HG02763 (cell line): Measurements from ENCODE around the gene NCBP1.
"Not testable (repeated sequence)": the region's sequence is repeated elsewhere in the genome, so short reads cannot be mapped to it uniquely, and the experiment has no call there.

Experiments used
- ATAC-seq: cut with Tn5 transposase; IDR thresholded peaks from one replicate; pipeline ENCODE4 v1.9.1; 2021; ENCODE audit warnings: mild to moderate bottlenecking, moderate library complexity; ENCODE audit not compliant: unreplicated experiment

Gene NCBP1

DNA sequence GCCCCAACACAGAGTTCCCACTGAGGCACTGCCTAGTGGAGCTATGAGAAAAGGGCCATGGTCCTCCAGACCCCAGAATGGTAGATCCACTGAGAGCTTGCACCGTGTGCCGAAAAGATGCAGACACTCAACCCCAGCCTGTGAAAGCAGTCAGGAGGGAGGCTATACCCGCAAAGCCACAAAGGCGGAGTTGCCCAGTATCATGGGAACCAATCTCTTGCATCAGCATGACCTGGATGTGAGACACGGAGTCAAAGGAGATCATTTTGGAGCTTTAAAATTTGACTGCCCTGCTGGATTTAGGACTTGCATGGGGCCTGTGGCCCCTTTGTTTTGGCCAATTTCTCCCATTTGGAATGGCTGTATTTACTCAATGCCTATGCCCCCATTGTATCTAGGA is 11.1 kb upstream of the NCBP1 start:
- ATAC-seq: not testable (repeated sequence)

DNA sequence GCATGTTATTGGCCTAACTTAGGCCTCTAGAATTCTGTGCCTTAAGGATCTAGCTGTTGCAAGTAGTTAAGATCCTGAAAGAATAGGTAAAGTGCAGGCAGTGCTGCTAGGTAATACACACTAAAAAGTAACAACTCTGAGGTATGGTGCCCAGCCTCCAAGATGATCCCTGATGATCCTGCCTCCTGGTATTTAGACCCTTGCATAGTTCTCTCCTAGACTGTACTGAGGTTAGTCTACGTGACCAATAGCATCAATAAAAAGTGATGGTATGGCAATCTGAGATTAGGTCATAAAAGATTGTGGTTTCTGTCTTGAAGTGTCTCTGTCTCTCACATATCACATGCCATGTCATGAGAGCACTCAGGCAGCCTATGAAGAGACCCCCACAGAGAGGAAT is 9.7 kb upstream of the NCBP1 start:
- no peak for ATAC-seq

DNA sequence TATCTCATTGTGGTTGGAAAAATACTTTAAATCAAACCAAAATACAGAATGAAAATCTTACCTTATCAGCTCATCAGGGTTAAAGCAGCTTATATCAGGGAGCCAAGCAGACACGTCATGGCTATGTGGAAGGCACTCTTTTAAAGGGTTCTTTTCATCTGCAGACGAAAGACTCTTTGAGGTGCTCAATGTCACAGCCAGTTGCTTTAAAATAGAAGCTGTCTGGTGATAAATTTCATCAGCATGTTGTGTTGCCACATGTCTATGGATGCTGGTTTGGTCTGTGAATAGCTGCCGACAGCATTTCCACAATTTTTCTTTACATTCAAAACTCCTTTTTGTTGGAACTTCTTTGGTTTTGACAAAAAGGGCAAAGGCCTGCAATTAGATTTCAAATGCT is 8.0 kb upstream of the NCBP1 start:
- no peak for ATAC-seq

DNA sequence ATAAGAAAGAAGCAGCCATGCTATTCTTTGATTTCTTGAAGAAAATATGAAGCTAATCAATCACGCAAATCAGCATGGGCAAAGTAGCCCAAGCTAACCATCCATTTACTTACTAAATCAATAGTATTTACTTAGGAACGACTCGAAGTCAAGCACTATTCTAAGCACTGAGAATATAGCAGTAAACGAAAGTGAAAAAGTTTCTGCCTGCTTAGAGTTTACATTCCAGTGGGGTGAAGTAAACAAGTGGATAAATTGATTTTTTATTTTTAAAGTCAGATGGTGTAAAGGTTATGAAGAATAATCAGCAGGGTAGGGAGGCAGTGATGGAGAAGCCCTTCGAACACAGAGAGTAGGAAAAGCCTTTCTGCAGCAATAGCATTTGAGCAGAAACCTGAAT is 6.0 kb upstream of the NCBP1 start:
- no peak for ATAC-seq

DNA sequence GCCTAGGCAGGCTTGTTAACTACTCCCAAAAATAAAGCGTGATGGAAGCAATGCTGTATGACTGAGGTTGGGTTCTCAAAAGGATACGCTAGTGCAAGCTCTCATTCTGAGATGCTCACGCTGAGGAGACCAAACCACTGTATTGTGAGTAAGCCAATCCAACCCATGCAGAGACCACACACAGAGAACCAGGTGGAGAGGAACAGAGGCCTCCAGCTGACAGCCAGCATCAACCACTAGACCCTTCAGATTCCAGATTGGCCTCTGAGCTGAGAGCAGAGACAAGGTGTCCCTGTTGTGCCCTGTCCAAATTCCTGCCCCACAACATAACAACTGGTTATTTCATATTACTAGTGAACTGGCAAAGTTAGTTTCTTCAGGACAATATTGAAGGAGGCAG is 5.0 kb upstream of the NCBP1 start:
- ATAC-seq: no peak

DNA sequence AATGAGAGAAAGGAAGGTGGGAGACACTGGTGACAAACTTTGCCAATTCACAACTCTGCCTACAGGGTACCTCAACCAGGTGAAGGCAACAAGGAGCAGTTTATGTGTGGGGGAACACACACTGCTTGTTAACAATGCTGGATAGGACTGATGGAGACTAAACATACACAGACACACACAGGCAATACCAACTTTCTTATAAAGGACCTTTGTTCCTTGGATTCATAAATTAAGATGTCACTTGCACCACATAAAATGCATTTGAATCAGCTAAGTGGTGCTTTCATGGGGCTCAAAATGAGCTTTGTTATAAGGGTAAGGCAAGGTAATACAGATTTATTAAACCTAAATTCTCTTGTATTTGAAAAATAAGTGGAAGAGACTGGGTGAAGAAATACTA is 4.5 kb upstream of the NCBP1 start:
- ATAC-seq: no peak

DNA sequence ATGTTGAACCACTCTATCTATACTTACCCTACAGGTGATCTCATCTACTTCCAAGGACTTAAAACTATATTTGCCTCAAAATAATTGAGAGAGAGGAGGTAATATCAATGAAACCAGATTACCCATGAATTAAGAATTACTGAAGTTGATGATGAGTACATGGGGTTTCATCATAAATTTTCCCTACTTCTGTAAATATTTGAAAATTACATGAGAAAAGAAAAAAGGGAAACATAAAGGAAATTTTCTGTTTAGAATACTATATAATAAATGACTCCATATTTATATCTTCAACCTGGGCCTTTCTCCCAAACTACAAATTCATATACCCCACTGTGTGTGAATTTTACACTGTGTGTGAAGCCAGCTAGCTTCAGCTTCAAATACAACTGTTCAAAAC is 3.0 kb upstream of the NCBP1 start:
- ATAC-seq: no peak

DNA sequence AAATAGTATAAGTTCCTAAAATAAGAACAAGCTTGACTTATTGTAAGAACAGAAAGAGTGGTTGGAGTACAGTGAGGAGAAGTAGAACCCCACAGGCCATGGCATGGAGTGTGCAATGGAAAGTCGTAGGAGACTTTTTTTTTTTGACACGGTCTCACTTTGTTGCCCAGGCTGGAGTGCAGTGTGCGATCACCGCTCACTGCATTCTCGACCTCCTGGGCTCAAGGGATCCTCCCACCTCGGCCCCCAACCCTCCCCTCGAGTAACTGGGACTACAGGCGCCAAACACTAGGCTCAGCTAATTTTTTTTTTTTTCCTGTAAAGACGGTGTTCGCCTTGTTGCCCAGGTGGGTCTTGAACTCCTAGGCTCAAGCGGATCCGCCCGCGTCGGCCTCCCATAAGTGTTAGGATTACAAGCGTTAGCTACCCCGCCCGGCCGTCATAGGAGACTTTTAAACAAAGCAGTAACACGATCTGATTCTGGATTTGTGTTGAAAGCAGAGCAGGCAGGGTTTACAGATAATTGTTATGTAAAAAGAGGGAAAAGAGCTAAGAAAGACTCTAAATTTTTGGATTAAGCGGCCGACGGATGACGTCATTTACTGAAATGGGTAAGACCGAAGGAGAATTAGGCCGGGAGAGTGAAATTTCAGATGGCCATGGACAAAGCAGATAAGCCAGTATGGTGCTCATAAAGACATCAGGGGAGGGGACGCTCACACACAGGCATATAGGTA is 1.2 kb upstream of the NCBP1 start:
- peak; percentile 4 for ATAC-seq

DNA sequence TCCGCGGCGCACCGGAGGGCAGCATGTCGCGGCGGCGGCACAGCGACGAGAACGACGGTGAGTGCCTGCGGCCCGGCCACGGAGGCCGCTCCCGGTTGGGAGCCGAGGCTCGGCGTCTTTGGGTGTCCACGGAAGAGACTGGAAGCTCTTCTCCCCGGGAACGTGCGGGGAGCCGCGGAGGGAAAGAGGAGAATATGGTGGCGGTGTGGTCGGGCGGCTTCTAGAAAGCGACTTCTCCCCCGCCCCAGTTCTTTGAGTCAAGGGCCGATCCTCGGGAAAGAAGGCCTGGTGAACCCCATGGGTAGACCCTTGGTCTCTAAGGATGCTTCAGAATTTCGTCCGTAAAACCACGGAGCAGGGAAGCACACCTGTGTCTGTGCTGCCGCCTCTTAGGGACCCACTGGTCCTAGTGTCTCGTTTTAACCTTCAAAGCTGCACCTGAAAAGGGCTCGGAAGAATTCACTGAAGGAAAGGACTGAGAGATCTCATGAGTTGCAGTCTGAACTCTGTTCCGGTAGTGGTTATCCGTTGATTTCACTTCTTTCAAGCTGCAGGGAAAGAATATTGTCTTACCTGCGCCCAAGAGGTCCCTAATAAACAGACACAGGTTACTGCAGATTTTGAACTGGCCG is 354 bp downstream of the NCBP1 start:
- no peak for ATAC-seq

DNA sequence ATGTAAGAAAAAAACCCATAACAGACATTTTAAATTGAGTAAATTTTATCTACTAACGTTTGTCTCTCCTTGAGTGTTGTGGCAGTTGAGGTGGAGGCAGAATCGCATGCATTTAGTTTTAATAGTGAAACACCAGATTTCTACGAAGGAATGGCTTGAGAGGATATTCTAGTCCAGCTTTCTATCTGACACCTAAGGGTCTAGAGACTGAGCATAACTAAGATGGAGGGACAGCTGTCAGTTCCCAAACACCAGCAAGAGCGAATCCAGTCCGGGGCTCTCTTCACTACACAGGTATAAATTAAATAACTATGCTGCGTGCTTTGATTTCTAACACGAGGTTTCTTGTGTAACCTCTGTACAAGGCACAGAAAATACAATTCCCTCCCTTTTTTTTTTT is 1.4 kb downstream of the NCBP1 start:
- ATAC-seq: no peak

DNA sequence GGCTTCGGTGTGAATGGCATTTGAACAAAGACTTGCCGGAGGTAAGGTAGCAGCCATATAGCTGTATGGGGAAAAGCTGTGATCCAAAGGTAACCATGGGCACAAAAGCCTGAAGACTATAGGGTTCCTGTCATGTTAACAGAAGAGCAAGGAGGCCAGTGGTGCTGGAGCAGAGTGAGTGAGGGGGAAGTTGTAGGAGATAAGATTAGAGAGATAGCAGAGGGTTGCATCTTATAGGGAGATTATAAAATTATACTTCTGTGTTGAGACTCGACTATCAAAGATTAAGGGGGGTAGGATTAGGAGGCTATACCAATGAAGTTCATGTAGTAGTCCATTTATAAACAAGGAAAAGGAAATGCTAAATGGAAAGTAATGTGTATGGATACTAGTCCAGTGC is 3.3 kb downstream of the NCBP1 start:
- no peak for ATAC-seq

DNA sequence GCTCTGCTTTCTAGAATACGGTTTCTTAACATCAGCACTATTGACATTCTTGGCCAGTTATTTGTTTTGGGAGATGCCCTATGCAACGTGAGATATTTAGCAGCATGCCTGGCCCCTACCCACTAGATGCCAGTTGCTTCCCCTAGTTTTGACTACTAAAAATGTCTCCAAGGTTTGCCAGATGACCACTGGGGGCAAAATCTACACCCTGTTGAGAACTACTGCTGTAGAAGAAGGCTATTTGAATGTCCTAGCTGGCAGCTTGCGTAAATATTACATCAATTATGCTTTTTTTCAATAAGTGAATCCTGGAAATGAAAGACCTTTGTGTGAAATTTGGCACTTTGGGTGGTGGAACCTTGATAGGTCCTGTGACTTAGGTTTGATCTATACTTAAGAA is 5.0 kb downstream of the NCBP1 start:
- no peak for ATAC-seq

DNA sequence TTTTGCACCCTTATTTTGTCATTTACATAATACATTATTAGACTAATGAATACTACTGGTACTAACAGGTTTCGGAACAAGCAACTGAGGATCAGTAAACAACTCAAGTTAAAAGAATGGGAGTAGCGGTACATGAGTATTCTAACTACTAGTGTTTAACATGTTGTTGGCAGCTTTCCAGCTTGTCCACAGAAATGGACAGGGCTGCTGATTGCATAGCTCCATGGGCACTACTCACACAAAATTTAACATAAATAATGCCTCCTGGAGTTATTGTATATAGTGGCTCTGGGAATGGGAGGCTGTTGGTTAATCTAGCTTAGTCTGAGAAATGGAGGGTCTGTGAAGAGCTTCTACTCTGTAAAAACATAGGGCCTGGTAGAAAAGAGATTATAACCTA is 6.7 kb downstream of the NCBP1 start:
- no peak for ATAC-seq

DNA sequence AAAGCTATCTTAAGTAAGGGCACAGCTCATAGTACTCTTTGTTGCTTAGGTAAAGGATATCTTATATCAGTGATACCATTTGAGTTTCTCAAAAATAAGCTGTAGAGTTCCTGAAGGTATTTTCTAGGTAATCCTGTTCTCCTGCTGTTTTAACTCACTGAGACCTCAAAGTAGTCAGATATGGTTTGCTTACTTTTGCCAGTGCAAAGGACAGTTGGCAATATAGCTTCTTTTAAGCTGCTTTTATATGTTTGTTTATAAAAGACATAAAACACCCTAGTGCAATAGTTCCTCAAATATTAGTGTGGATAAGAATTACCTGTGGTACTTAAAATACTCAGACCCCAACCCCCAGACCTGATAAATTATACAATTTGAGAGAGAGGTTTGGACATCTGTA is 12.1 kb downstream of the NCBP1 start:
- no peak for ATAC-seq

DNA sequence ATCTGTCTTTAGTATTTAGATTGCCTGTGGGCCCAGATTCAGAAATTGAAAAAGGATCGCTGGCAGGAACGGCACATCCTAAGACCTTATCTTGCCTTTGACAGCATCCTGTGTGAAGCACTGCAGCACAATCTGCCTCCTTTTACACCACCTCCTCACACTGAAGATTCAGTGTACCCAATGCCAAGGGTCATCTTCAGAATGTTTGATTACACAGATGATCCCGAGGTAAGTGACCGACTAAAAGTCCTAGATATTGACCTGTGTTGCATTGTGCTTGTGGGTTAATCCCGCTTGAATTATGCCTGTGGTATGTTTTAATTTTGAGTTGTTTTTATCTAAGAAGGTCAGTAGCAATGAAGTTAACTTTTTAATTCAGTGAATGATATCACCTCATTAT is 14.4 kb downstream of the NCBP1 start:
- ATAC-seq: no peak

DNA sequence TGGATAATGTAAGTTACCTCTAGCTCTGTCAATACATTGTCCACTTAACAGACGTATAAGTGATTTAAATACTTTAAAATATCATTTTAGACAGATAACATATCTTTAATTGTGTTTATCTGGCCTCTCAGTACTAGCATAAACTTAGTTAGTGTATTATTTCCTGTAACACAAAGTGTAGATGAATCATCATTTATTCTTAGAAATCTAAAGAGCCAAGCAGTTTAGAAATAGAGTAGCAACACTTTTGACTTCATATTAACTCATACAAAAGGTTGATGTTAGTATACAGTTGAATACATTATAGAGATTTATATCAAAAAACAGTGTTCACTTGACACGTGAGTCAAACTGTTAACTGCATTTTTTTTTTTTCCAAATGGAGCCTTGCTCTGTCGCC is 18.0 kb downstream of the NCBP1 start:
- no peak for ATAC-seq

DNA sequence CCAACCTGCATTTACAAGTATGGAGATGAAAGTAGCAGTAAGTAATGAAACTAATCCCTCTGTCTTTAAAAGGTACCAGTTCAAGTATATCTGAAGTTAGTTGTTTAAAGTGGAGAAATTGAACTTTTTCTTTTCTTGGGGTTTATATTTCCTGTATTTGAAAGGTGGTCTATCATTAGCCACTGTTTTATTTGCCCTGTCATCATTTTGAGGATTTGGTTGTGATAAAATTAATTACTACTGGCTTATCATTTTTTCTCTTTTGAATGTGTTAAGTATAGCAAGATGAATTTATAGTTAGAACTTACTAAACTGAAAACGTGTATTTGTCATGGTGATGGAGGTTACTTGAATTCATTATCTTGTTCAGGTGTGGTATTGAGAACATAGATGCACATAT is 25.1 kb downstream of the NCBP1 start:
- ATAC-seq: no peak

DNA sequence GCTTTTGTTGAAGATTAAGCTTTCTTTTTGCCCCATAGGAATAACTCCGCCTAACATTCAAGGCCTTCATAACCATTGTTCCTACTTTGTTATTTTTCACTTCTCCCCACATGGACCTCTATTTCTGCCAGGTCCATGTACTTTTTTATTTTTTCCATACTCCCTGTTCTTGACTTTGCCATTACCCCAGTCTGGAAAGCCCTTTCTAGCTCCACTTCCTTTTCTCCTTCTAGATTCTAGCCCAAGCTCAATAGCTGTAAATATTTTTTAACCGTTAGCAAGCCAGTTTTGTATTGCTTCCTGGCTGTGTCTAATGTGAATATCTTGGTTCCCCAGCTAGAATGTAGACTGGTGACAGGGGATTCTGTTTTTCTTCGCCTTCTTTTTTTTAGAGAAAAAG is 26.1 kb downstream of the NCBP1 start:
- ATAC-seq: no peak

DNA sequence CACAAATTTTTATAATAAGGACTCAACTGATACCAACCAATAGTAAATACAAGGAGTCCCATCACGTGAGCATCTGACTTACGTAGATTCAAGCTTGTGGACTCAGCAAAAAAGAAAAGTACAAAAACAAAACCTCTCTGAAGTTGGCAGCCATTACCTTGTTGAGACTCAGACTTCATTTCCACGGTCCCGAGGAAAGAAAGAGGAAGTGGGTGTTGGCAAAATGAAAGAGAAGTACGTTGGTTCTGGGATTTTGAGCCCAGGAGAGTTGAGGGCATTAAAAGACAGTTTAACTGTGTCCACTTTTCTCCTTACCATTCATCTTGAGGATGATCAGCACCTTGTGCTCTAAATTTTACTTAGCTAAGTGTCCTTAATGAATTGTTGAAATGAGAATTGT is 26.7 kb downstream of the NCBP1 start:
- no peak for ATAC-seq

DNA sequence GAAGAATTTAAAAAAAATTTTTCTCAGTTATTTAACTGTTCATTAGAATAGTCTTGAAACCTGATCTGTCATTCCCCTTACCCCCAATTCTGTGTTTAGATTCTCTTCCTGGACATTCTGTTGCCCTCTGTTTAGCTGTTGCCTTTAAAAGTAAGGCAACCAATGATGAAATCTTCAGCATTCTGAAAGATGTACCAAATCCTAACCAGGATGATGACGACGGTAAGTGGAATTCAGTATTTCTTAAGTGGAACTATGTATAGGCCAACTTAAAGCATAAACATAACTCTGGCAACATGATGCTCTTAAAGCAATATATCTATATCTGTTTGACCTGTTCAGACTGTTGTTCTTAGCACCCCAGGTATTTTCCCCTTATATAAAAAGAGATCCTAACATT is 27.2 kb downstream of the NCBP1 start:
- ATAC-seq: no peak

DNA sequence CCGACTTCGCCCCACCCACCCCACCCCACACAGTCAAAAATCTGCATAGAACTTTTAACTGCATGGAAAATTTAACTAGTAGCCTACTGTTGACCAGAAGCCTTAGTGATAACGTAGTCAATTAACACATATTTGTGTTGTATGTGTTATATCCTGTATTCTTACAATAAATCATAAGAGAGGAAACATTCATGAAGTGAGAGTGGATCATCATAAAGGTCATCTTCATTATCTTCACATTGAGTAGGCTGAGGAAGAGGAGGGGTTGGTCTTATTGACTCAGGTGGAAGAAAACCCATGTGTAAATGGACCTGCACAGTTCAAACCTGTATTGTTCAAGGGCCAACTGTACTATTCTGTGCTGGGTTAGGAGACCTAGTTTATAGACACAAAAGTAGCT is 32.1 kb downstream of the NCBP1 start:
- no peak for ATAC-seq

DNA sequence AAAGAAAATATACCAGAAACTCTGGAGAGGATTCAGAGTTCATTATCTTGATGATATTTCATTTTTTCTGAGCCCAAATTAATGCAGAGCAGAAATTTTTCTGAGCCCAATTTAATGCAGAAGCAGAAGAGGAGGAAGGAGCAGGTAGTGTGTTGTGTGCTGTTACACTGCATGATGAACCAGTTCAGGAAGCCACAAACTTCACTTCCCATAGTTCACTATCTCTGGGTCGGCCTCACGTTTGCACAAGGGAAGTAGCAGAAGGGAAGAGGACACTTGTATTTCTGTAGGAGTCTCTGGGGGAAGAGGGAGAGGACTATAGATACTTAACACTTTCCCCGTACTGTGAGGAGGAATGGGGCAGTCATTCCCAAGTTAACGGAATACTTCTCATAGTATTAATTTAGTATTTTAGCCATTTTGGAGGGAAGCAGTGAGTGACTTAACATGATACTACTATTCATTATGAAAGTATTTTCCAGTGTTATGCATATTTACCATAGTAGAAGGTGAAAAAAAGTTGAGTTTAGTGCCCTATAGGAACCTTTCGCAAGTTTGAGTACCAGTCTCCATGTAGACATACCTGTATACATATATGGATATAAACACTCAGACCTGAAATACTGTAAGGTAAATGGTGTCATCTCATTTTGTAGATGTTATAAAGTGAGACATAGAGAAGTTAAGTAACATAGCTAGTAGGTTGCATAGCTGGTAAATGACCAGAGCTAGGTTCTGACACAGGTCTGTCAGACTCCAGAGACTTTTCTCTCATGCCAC is 33.5 kb downstream of the NCBP1 start:
- no peak for ATAC-seq
